Loucy (cell line): Measurements from ENCODE around the gene ASCC1.

Experiments
- H2AFZ ChIP-seq: fragments of 200-600 bp; sonication (generic); 2 replicates; pipeline ENCODE4 v1.6.0; 2016; ENCODE audit warnings: antibody characterized with exemption, mild to moderate bottlenecking, low read length, moderate library complexity
- H3F3A ChIP-seq: fragments of 200-600 bp; 2 replicates; pipeline ENCODE4 v1.6.0; 2016; ENCODE audit warnings: antibody characterized with exemption, low read depth, mild to moderate bottlenecking
- H3K27me3 ChIP-seq: fragments of 200-600 bp; sonication (generic); 2 replicates; pipeline ENCODE4 v1.6.1; 2014; ENCODE audit warnings: low read length, mild to moderate bottlenecking; ENCODE audit not compliant: insufficient read depth, poor library complexity, severe bottlenecking
- H3K36me3 ChIP-seq: fragments of 200-600 bp; sonication (generic); 2 replicates; pipeline ENCODE4 v1.6.1; 2016; ENCODE audit warnings: low read length; ENCODE audit not compliant: insufficient read depth
- H3K4me1 ChIP-seq: fragments of 200-600 bp; sonication (generic); 2 replicates; pipeline ENCODE4 v1.5.1; 2014; ENCODE audit warnings: low read length, mild to moderate bottlenecking; ENCODE audit not compliant: insufficient read depth, poor library complexity, severe bottlenecking
- H3K4me2 ChIP-seq: fragments of 200-600 bp; sonication (generic); 2 replicates; pipeline ENCODE4 v1.6.0; 2014; ENCODE audit warnings: antibody characterized with exemption, low read length, low read depth, mild to moderate bottlenecking; ENCODE audit not compliant: poor library complexity, severe bottlenecking
- H3K4me3 ChIP-seq: fragments of 200-600 bp; sonication (generic); 2 replicates; pipeline ENCODE4 v1.5.1; 2014; ENCODE audit warnings: low read length, mild to moderate bottlenecking, mixed read lengths; ENCODE audit not compliant: poor library complexity, severe bottlenecking
- H3K79me2 ChIP-seq: fragments of 200-600 bp; sonication (generic); 2 replicates; pipeline ENCODE4 v1.6.1; 2014; ENCODE audit warnings: low read length; ENCODE audit not compliant: insufficient read depth
- H3K9ac ChIP-seq: fragments of 200-600 bp; sonication (generic); 2 replicates; pipeline ENCODE4 v1.6.0; 2014; ENCODE audit warnings: mild to moderate bottlenecking, low read depth, low read length, moderate library complexity; ENCODE audit not compliant: poor library complexity, severe bottlenecking
- H3K9me2 ChIP-seq: fragments of 200-600 bp; sonication (generic); replicated peaks from 2 replicates; pipeline ENCODE4 v1.6.1; 2016; ENCODE audit warnings: low read depth, low read length, mixed read lengths
- H3K9me3 ChIP-seq: fragments of 200-600 bp; sonication (generic); 2 replicates; pipeline ENCODE4 v1.6.1; 2014; ENCODE audit warnings: mild to moderate bottlenecking, antibody characterized with exemption, low read length, low read depth; ENCODE audit not compliant: insufficient read depth
- H4K20me1 ChIP-seq: fragments of 200-600 bp; sonication (generic); 2 replicates; pipeline ENCODE4 v1.6.0; 2014; ENCODE audit warnings: antibody characterized with exemption, low read length, mild to moderate bottlenecking; ENCODE audit not compliant: insufficient read depth, poor library complexity, severe bottlenecking
- CTCF ChIP-seq: fragments of 200-600 bp; sonication (generic); conservative IDR thresholded peaks from 2 replicates; pipeline ENCODE4 v1.5.1; 2014; ENCODE audit warnings: mild to moderate bottlenecking, antibody characterized with exemption, low read length
- EZH2phosphoT487 ChIP-seq: fragments of 200-600 bp; IDR thresholded peaks from 2 replicates; pipeline ENCODE4 v1.6.1; 2018; ENCODE audit warnings: antibody characterized with exemption, mild to moderate bottlenecking, moderate library complexity, borderline replicate concordance

The ASCC1 gene

GRCh38 chr10:72177454-72177853, 38.6 kb downstream of the ASCC1 start:
- Histone ChIP-seq H3K9ac (no peak overlapping the region), H3K4me3 (no peak overlapping the region), H3K4me2 (no peak overlapping the region), H3K4me1 (peaks cover 12% of the 10 kb centered on the region), H3F3A (no peaks in the 10 kb centered on the region), H3K27me3 (no peaks in the 10 kb centered on the region), H3K79me2 (no peaks in the 10 kb centered on the region), H4K20me1 (no peaks in the 10 kb centered on the region), H3K9me3 (no peaks in the 10 kb centered on the region), H3K9me2 (no peaks in the 10 kb centered on the region), H2AFZ (no peak overlapping the region), H3K36me3 (peaks cover 44% of the 10 kb centered on the region; the same call in 1 of the 2 replicates)
- TF ChIP-seq CTCF (no peak), EZH2phosphoT487 (no peak)

GRCh38 chr10:72176701-72177100, 39.4 kb downstream of the ASCC1 start:
- Histone ChIP-seq H3K79me2 (no peaks in the 10 kb centered on the region), H2AFZ (no peak overlapping the region), H3K27me3 (no peaks in the 10 kb centered on the region), H3K4me3 (no peak overlapping the region), H3F3A (no peaks in the 10 kb centered on the region), H3K9me2 (no peaks in the 10 kb centered on the region), H3K4me2 (no peak overlapping the region), H4K20me1 (no peaks in the 10 kb centered on the region), H3K9me3 (no peaks in the 10 kb centered on the region), H3K9ac (no peak overlapping the region), H3K4me1 (peaks cover 12% of the 10 kb centered on the region), H3K36me3 (peaks cover 36% of the 10 kb centered on the region; the same call in 1 of the 2 replicates)
- TF ChIP-seq EZH2phosphoT487 (no peak), CTCF (no peak)

- TF ChIP-seq EZH2phosphoT487 (no peak), CTCF (no peak)
- no peak overlapping the region for H2AFZ ChIP-seq
These were observed 40.9 kb downstream of the ASCC1 start for GRCh38 chr10:72175149-72175548.

More at GRCh38 chr10:72175149-72175548, 40.9 kb downstream of the ASCC1 start:
- Histone ChIP-seq H3K36me3 (peaks cover 30% of the 10 kb centered on the region; the same call in 1 of the 2 replicates), H3K4me2 (no peak overlapping the region), H3K4me3 (no peak overlapping the region), H3K79me2 (no peaks in the 10 kb centered on the region), H3K4me1 (peaks cover 12% of the 10 kb centered on the region), H3K27me3 (no peaks in the 10 kb centered on the region), H3K9me2 (no peaks in the 10 kb centered on the region), H4K20me1 (no peaks in the 10 kb centered on the region), H3K9ac (no peak overlapping the region), H3F3A (no peaks in the 10 kb centered on the region), H3K9me3 (no peaks in the 10 kb centered on the region)
